HG03066 (cell line): ENCODE data around the gene KYNU.
"Not testable (repeated sequence)": the region's sequence is repeated elsewhere in the genome, so short reads cannot be mapped to it uniquely, and the experiment has no call there.

ENCODE experiments used
- ATAC-seq: cut with Tn5 transposase; IDR thresholded peaks from one replicate; pipeline ENCODE4 v1.9.1; 2021; ENCODE audit warnings: low read depth; ENCODE audit not compliant: unreplicated experiment

KYNU gene

DNA sequence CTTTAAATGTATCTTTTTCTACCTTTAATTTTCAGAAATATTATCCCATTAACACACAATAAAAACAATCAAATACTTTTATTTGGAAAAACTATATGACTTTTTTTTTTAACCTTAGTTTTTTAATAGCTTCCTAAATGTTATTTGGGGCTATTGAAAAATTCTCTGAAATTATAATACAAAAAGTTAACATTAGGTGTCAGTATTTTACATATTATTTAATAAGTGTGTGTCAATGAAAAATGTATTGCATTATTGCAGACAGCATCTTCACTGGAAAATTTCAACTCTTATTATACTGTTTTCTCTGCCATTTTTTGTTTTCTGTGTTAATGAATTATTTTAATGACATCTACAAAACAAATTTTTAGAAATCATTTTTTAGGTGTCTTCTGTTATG, 200.6 kb downstream of the KYNU start:
- ATAC-seq: no peak

DNA sequence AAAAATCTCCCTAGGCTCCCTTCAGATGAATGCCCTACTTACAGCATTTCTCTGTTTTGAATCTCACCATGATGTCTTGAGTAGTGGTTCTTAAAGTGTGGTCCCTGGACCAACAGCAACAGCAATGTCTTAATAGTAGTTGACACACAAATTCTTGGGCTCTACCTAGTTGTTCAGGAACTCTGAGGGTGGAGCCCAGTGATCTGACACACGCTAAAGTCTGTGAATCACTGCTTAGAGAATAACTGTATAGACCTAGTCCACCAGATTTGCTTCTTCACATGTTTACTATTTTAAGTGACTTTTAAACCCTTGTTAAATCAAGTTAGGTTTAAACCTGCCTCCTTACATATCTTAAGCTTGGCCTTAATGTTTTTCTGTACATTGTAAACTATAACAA, 204.2 kb downstream of the KYNU start:
- ATAC-seq: no peak

DNA sequence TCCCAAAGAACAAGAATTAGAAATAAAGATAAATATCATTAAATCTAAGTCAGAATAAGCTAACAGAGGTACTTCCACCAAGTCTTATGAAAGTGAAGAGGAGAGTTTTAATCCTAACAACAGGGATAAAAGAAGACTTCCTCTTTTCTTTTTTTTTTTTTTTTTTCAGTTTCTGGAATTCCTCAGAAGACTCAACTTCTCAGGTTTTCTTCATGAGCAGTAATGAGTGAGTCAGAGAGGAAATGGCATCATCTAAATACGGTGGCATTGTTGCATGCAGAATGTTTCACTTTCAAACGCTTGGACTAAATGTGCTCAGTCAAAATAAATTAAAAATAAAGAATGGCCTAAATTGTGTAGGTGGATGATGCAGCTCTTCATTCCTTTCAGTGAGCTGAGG, 206.2 kb downstream of the KYNU start:
- ATAC-seq: no peak

DNA sequence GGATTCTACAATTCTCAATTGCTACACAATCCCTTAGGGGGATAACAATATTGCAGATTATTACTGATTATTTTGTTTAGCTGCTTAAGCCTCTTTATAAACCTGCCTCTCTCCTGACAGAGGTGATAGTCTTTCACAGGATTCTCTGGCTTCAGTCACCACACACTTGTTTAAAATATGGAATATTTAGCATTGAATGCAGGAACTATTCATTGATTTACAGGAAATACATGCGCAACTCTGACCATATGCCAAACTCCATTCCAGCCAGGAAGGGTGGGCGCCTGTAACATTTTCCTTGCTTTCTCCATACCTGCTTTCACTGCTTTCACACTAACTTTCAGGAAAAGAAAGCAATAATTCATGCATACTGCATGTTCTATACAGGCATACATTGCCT, 207.0 kb downstream of the KYNU start:
- no peak for ATAC-seq

DNA sequence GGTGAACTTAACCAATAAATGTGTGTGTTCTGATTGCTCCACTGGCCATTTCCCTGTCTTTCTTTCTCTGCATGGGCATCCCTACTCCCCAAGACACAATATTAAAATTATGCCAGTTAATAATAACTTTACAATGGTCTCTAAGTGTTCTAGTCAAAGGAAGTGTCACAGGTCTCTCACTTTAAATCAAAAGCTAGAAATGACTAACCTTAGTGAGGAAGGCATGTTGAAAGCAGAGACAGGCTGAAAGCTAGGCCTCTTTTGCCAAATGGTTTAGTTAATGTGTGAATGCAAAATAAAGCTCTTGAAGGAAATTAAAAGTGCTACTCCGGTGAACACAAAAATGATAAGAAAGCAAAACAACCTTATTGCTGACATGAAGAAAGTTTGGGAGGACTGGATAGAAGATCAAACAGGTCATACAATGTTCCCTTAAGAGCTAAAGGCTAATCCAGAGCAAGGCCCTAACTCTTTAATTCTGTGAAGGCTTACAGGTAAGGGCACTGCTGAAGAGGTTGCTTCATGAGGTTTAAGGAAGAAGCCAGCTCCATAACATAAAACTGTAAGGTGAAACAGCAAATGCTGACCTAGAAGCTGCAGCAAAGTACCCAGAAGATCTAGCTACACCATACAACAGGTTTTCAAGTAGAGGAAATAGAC, 207.8 kb downstream of the KYNU start:
- peak; percentile 56 for ATAC-seq

DNA sequence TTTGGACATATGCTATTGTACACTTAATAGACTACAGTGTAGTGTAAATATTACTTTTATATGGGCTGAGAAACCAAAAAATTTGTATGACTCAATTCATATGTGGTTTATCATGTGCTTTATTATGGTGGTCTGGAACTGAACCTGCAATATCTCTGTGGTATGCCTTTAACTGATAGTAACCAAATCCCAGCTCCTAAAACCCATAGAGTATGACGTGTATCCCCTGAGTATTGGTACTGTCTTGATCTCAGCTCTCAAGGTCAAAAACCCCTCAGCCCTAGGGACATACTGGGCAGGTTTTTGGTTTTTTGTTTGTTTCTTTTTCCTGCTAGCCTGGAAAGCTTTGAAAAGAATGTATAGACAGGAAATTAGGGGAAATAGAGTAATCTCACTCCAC, 209.6 kb downstream of the KYNU start:
- no peak for ATAC-seq

DNA sequence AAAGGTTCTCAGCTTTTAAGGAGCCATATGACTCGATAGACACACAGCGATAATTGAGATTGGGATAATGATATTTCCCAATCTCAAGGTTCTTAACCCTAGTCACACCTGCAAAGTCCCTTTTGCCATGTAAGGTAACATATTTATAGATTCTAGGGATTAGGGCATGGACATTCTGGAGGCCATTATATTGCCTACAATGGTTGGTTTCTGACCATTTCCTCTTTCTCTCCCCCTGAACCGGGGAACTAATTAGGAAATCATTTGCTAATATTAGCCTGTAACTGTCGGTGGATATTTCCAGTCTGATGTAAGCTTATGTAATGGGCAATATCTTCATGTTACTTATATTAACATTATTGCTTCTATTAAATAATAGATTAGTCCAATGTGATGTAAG, 210.9 kb downstream of the KYNU start:
- no peak for ATAC-seq

DNA sequence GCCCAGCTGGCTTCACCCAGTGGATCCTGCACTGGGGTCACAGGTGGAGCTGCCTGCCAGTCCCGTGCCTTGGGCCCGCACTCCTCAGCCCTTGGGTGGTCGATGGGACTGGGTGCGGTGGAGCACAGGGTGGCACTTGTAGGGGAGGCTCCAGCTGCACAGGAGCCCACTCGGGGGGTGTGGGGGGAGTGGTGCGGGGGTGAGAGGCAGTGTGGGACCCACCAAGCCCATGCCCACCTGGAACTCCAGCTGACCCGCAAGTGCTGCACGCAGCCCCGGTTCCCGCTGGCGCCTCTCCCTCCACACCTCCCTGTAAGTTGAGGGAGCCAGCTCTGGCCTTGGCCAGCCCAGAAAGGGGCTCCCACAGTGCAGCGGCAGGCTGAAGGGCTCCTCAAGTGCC, 212.1 kb downstream of the KYNU start:
- not testable (repeated sequence) for ATAC-seq
